HEK293T (cell line): ENCODE data around the gene CREB5.
"Not testable (repeated sequence)": the region's sequence is repeated elsewhere in the genome, so short reads cannot be mapped to it uniquely, and the experiment has no call there.

Source experiments
- CTCF ChIA-PET: fragments of 350-600 bp; formaldehyde crosslinking; extraction: SDS; loops from one replicate; lab custom pipeline; 2021; ENCODE audit warnings: antibody characterized with exemption, inconsistent platforms; lab: Yijun Ruan, JAX
- POLR2A ChIA-PET: fragments of 350-600 bp; formaldehyde crosslinking; extraction: SDS; loops from one replicate; lab custom pipeline; 2020; ENCODE audit warnings: antibody characterized with exemption, inconsistent platforms; lab: Yijun Ruan, JAX
- DNase-seq: peaks from one replicate; pipeline ENCODE4 v3.0.0; 2012; ENCODE audit warnings: mixed read lengths; ENCODE audit errors: extremely low spot score
- ARNT ChIP-seq: fragments of 450-650 bp; IDR thresholded peaks from 2 replicates; pipeline ENCODE4 v1.6.1; 2017; ENCODE audit warnings: mild to moderate bottlenecking
- BHLHE40 ChIP-seq: fragments of 450-650 bp; IDR thresholded peaks from 2 replicates; pipeline ENCODE4 v1.6.1; 2016; ENCODE audit warnings: mild to moderate bottlenecking, moderate library complexity, borderline replicate concordance
- CTBP1 ChIP-seq: fragments of 450-650 bp; IDR thresholded peaks from 2 replicates; pipeline ENCODE4 v1.6.1; 2016; ENCODE audit warnings: borderline replicate concordance
- ELF4 ChIP-seq: fragments of 450-650 bp; IDR thresholded peaks from 2 replicates; pipeline ENCODE4 v1.6.1; 2017; ENCODE audit warnings: antibody characterized with exemption
- FOXA1 ChIP-seq: fragments of 450-650 bp; IDR thresholded peaks from 2 replicates; pipeline ENCODE4 v1.6.1; 2016; ENCODE audit warnings: mild to moderate bottlenecking
- FOXK2 ChIP-seq: fragments of 450-650 bp; IDR thresholded peaks from 2 replicates; pipeline ENCODE4 v1.6.1; 2016; ENCODE audit warnings: mild to moderate bottlenecking
- FOXM1 ChIP-seq: fragments of 450-650 bp; IDR thresholded peaks from 2 replicates; pipeline ENCODE4 v1.6.1; 2017; ENCODE audit warnings: mild to moderate bottlenecking, borderline replicate concordance
- HDGF ChIP-seq: fragments of 450-650 bp; IDR thresholded peaks from 2 replicates; pipeline ENCODE4 v1.6.1; 2017; ENCODE audit warnings: antibody characterized with exemption, borderline replicate concordance
- L3MBTL2 ChIP-seq: fragments of 450-650 bp; conservative IDR thresholded peaks from 2 replicates; pipeline ENCODE4 v1.6.1; 2016; ENCODE audit warnings: mild to moderate bottlenecking
- LEF1 ChIP-seq: fragments of 450-650 bp; IDR thresholded peaks from 2 replicates; pipeline ENCODE4 v1.6.1; 2017; ENCODE audit warnings: mild to moderate bottlenecking, borderline replicate concordance
- NFRKB ChIP-seq: fragments of 450-650 bp; IDR thresholded peaks from 2 replicates; pipeline ENCODE4 v1.6.1; 2016; ENCODE audit warnings: mild to moderate bottlenecking, moderate library complexity
- PKNOX1 ChIP-seq: fragments of 450-650 bp; IDR thresholded peaks from 2 replicates; pipeline ENCODE4 v1.6.1; 2016
- SP1 ChIP-seq: fragments of 450-650 bp; IDR thresholded peaks from 2 replicates; pipeline ENCODE4 v1.6.1; 2017
- SUZ12 ChIP-seq: fragments of 450-650 bp; IDR thresholded peaks from 2 replicates; pipeline ENCODE4 v1.6.1; 2016; ENCODE audit warnings: mild to moderate bottlenecking
- TARDBP ChIP-seq: fragments of 450-650 bp; IDR thresholded peaks from 2 replicates; pipeline ENCODE4 v1.6.1; 2016
- ZNF384 ChIP-seq: fragments of 450-650 bp; IDR thresholded peaks from 2 replicates; pipeline ENCODE4 v1.6.1; 2016

CREB5 gene

GRCh38 chr7:28551331-28551730 lies 139.0 kb downstream of the CREB5 start:
- no peak for DNase-seq
- TF ChIP-seq PKNOX1, result peak; percentile 69
- no peak for TF ChIP-seq ELF4
- no peak for TF ChIP-seq FOXK2
- TF ChIP-seq HDGF, result no peak
- no peak for TF ChIP-seq BHLHE40
- no peak for TF ChIP-seq FOXA1
- ChIA-PET CTCF (interaction anchor here (0.6 kb wide), 1 partner anchor 121 kb away, joined by 3 read pairs; no protein-coding TSS in a partner anchor), POLR2A (interaction anchor here (0.8 kb wide), 1 partner anchor 140 kb away, joined by 4 read pairs; no protein-coding TSS in a partner anchor)

GRCh38 chr7:28551766-28552165 lies 139.4 kb downstream of the CREB5 start:
- DNase-seq, POLR2A ChIA-PET, CTCF ChIA-PET: not testable (repeated sequence)

- TF ChIP-seq BHLHE40 (no peak), SUZ12 (no peak), ZNF384 (no peak), ARNT (no peak), PKNOX1 (no peak), TARDBP (no peak)
- CTCF ChIA-PET, result no interaction called here
- DNase-seq, result no peak
- POLR2A ChIA-PET, result no interaction called here
Observed at GRCh38 chr7:28554802-28555471, 142.6 kb downstream of the CREB5 start.

GRCh38 chr7:28556025-28556424 lies 143.7 kb downstream of the CREB5 start:
- ChIA-PET POLR2A (no interaction called here), CTCF (interaction anchor here (0.7 kb wide), 1 partner anchor 459 kb away, joined by 4 read pairs; no protein-coding TSS in a partner anchor)
- no peak for DNase-seq
- TF ChIP-seq FOXA1 (no peak), SP1 (no peak), CTBP1 (no peak), LEF1 (no peak), SUZ12 (no peak), ZNF384 (no peak), BHLHE40 (no peak), NFRKB (no peak), FOXM1 (no peak), ELF4 (no peak), L3MBTL2 (no peak), TARDBP (no peak), HDGF (no peak), FOXK2 (no peak)

GRCh38 chr7:28556671-28557070 lies 144.4 kb downstream of the CREB5 start:
- CTCF ChIA-PET, result no interaction called here
- DNase-seq, result no peak
- TF ChIP-seq CTBP1 (no peak), PKNOX1 (no peak)
- POLR2A ChIA-PET, result no interaction called here

- DNase-seq, result no peak
- ChIA-PET POLR2A (no interaction called here), CTCF (no interaction called here)
- TF ChIP-seq ELF4 (no peak), L3MBTL2 (no peak), FOXK2 (no peak), SUZ12 (no peak), FOXM1 (no peak), LEF1 (no peak), SP1 (no peak)
Observed at GRCh38 chr7:28558236-28558635, 145.9 kb downstream of the CREB5 start.

- CTCF ChIA-PET, result interaction anchor here (2.0 kb wide), 1 partner anchor 31 kb away, joined by 8 read pairs; no protein-coding TSS in a partner anchor
- TF ChIP-seq FOXA1 (no peak), ARNT (no peak), PKNOX1 (no peak), L3MBTL2 (no peak), LEF1 (no peak), ELF4 (no peak)
- POLR2A ChIA-PET, result no interaction called here
- DNase-seq, result no peak
Observed at GRCh38 chr7:28560767-28561166, 148.4 kb downstream of the CREB5 start.
